Mesendoderm (in vitro differentiated cells): ENCODE measurements around the gene KRTCAP2.

Experiments used
- DNase-seq: peaks from one replicate; pipeline ENCODE4 v3.0.0; 2013
- H2AK5ac ChIP-seq: 2 replicates; pipeline ENCODE4 v1.6.1; 2013; ENCODE audit warnings: low read length, inconsistent platforms
- H2BK120ac ChIP-seq: 2 replicates; pipeline ENCODE4 v1.6.1; 2013; ENCODE audit warnings: low read depth, mild to moderate bottlenecking, low read length, moderate library complexity, mixed read lengths
- H2BK15ac ChIP-seq: replicated peaks from 2 replicates; pipeline ENCODE4 v1.6.1; 2013; ENCODE audit warnings: low read depth, mild to moderate bottlenecking, moderate library complexity
- H2BK5ac ChIP-seq: 2 replicates; pipeline ENCODE4 v1.6.1; 2013; ENCODE audit warnings: low read length, inconsistent platforms
- H3K18ac ChIP-seq: 2 replicates; pipeline ENCODE4 v1.6.1; 2013; ENCODE audit warnings: mild to moderate bottlenecking, low read length, mixed read lengths
- H3K23ac ChIP-seq: one replicate; pipeline ENCODE4 v1.6.1; 2013; ENCODE audit warnings: low read length
- H3K27ac ChIP-seq: 2 replicates; pipeline ENCODE4 v1.5.1; 2013; ENCODE audit warnings: low read depth, mild to moderate bottlenecking, inconsistent platforms, low read length, moderate library complexity
- H3K27me3 ChIP-seq: 2 replicates; pipeline ENCODE4 v1.6.1; 2013; ENCODE audit warnings: low read length, control low read depth, mild to moderate bottlenecking, inconsistent platforms; ENCODE audit not compliant: insufficient read depth, poor library complexity
- H3K36me3 ChIP-seq: 2 replicates; pipeline ENCODE4 v1.6.1; 2013; ENCODE audit warnings: low read length, inconsistent platforms; ENCODE audit not compliant: control insufficient read depth, insufficient read depth
- H3K4ac ChIP-seq: one replicate; pipeline ENCODE4 v1.6.1; 2013; ENCODE audit warnings: low read depth, mild to moderate bottlenecking, low read length, moderate library complexity
- H3K4me1 ChIP-seq: 2 replicates; pipeline ENCODE4 v1.6.1; 2013; ENCODE audit warnings: low read depth, low read length, inconsistent platforms; ENCODE audit not compliant: control insufficient read depth
- H3K4me2 ChIP-seq: 2 replicates; pipeline ENCODE4 v1.6.1; 2013; ENCODE audit warnings: low read length
- H3K4me3 ChIP-seq: 2 replicates; pipeline ENCODE4 v1.5.1; 2013; ENCODE audit warnings: mild to moderate bottlenecking, low read length
- H3K56ac ChIP-seq: one replicate; pipeline ENCODE4 v1.6.1; 2013; ENCODE audit warnings: low read length
- H3K79me1 ChIP-seq: 2 replicates; pipeline ENCODE4 v1.6.1; 2013; ENCODE audit warnings: low read length, inconsistent platforms
- H3K79me2 ChIP-seq: 2 replicates; pipeline ENCODE4 v1.6.1; 2013; ENCODE audit warnings: mild to moderate bottlenecking, low read length; ENCODE audit not compliant: control insufficient read depth, insufficient read depth
- H3K9ac ChIP-seq: 2 replicates; pipeline ENCODE4 v1.6.1; 2013; ENCODE audit warnings: low read length, inconsistent platforms
- H4K5ac ChIP-seq: one replicate; pipeline ENCODE4 v1.6.1; 2013; ENCODE audit warnings: low read length
- H4K8ac ChIP-seq: one replicate; pipeline ENCODE4 v1.6.1; 2013; ENCODE audit warnings: low read depth, mild to moderate bottlenecking, control low read depth, low read length, moderate library complexity
- WGBS: extraction: QIAGEN DNeasy Blood & Tissue Kit; methylation state at CpG from one replicate; pipeline ENCODE4 v1.1.7; 2013; ENCODE audit warnings: low lambda C conversion rate, missing lambda C conversion rate; ENCODE audit not compliant: insufficient coverage; ENCODE audit errors: extremely low coverage; 5-methylcytosine and 5-hydroxymethylcytosine counted together

Gene KRTCAP2

DNA sequence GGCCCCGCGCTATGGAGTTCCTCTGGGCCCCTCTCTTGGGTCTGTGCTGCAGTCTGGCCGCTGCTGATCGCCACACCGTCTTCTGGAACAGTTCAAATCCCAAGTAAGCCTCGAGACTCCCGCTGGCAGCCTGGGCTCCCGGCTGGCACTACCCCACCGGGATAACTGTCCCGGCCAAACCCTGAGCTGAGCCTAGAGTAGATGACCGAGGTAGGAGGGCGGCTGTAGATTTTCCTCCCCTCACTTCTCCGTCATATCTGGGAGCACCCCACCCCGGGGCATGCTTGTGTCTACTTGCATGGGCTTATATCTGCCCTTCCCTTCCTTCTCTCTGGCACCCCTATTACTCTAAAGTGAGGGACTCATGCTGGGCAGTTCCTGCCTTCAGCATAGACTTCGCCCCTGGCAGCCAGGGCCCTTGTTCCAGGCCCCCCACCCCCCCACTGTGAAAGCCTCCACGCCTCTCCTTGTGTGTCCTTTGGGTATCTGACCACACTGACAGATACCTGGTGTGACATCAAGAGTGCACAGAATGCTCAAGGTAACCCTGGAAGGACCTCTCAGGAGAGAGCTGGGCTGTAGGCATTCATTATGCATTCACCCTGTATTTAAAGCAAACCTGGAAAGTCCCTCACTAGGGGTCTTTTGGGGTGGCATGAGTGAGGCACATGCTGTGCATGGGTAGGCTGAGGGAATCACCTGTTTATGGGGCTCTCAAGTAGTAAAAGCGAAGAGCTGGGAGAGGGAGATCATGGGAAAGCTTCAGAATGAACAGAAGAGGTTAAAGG lies 44.9 kb downstream of the KRTCAP2 start:
- no CpG with 5 or more reads among the region's 17 CpGs for WGBS
- Histone ChIP-seq H3K4ac (no peak overlapping the region), H3K18ac (peak overlapping the region; percentile 44), H2AK5ac (peak overlapping the region; percentile 22), H3K79me2 (no peaks in the 10 kb centered on the region), H2BK120ac (no peak overlapping the region), H4K5ac (no peak overlapping the region), H2BK15ac (no peak overlapping the region), H3K4me2 (peak overlapping the region; percentile 96), H4K8ac (no peak overlapping the region), H3K23ac (no peak overlapping the region), H3K36me3 (no peaks in the 10 kb centered on the region), H3K27ac (no peak overlapping the region), H3K56ac (peak overlapping the region; percentile 76), H3K4me1 (peaks cover 15% of the 10 kb centered on the region), H3K4me3 (peak overlapping the region; percentile 54), H3K9ac (peak overlapping the region; percentile 78), H3K79me1 (peaks cover 1% of the 10 kb centered on the region), H2BK5ac (no peak overlapping the region), H3K27me3 (peaks cover 14% of the 10 kb centered on the region)
- no peak for DNase-seq

DNA sequence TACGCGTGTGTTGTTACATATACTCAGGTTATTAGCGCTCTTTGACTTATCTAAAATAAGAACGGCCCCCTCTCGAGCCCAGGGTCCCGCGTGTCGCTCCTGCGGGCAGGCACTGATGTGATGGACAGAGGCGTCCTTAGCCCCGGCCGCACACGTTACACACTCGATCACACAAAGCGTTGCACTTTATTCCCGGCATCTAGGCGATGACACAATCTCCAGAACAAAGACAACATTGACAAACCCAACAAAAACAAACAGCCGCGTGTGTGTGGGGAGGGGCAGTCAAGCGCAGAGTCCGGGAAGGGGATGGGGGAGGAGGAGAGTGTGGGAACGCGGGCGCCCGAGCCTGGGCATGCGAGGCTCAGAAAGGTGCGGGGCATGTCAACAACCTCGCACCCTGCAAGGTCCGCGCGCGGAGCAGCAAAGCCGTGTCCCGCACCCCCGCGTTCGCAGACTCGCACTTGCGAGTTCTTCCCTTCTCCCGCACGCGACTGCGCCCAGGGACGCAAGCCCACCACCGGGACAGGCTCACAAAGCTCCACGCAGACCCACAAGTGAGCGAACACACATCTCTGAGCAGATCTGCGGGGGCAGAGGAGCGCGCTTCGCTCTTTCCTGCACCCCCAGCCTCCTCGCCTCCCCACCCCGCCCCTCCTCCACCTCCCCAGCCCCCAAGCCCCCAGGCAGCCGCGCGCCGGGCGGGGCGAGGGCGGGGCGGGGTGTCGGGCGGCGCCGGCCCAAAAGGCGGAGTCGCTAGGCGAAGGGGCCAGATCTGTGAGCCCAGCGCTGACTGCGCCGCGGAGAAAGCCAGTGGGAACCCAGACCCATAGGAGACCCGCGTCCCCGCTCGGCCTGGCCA lies 45.8 kb downstream of the KRTCAP2 start, which contains the start of gene EFNA1:
Gene EFNA1 (plus strand): TSS at position 772 of the 862 bp plus-strand sequence. CDS start 102 bp downstream, outside the sequence.
- Histone ChIP-seq H2BK5ac (no peak within 1 kb of the TSS), H3K4me1 (peaks cover 15% of the 10 kb centered on the region), H3K56ac (peak within 1 kb of the TSS; percentile 88), H3K4me3 (peak within 1 kb of the TSS; percentile 60), H3K18ac (peak within 1 kb of the TSS; percentile 44), H3K9ac (peak within 1 kb of the TSS; percentile 78), H2AK5ac (peak within 1 kb of the TSS; percentile 37), H3K27ac (no peak within 1 kb of the TSS), H4K5ac (no peak within 1 kb of the TSS), H2BK15ac (no peak within 1 kb of the TSS), H3K4me2 (peak within 1 kb of the TSS; percentile 99), H2BK120ac (no peak within 1 kb of the TSS), H3K23ac (no peak within 1 kb of the TSS), H3K79me2 (no peaks in the 10 kb centered on the region), H3K79me1 (peaks cover 1% of the 10 kb centered on the region), H4K8ac (no peak within 1 kb of the TSS), H3K27me3 (peaks cover 14% of the 10 kb centered on the region), H3K36me3 (no peaks in the 10 kb centered on the region), H3K4ac (no peak within 1 kb of the TSS)
- DNase-seq, result peak; percentile 81
- no CpG with 5 or more reads among the region's 76 CpGs for WGBS

GRCh38 chr1:155126556-155127104 lies 46.5 kb downstream of the KRTCAP2 start:
- Histone ChIP-seq H3K27ac (no peak overlapping the region), H3K4me1 (peaks cover 15% of the 10 kb centered on the region), H4K8ac (no peak overlapping the region), H3K79me1 (peaks cover 1% of the 10 kb centered on the region), H4K5ac (no peak overlapping the region), H2BK5ac (no peak overlapping the region), H3K56ac (peak overlapping the region; percentile 88), H3K4me2 (peak overlapping the region; percentile 99), H3K9ac (no peak overlapping the region), H3K4ac (no peak overlapping the region), H2BK120ac (no peak overlapping the region), H3K36me3 (no peaks in the 10 kb centered on the region), H2BK15ac (no peak overlapping the region), H3K18ac (peak overlapping the region; percentile 30), H3K23ac (no peak overlapping the region), H3K79me2 (no peaks in the 10 kb centered on the region), H2AK5ac (no peak overlapping the region), H3K4me3 (no peak overlapping the region), H3K27me3 (peaks cover 14% of the 10 kb centered on the region)
- peak; percentile 82 for DNase-seq
- no CpG with 5 or more reads among the region's 32 CpGs for WGBS

GRCh38 chr1:155125946-155126555 lies 47.1 kb downstream of the KRTCAP2 start:
- WGBS, result no CpG with 5 or more reads among the region's 53 CpGs
- no peak overlapping the region for H4K5ac ChIP-seq
- no peak overlapping the region for H2BK15ac ChIP-seq
- H3K4me3 ChIP-seq, result no peak overlapping the region
- peak; percentile 47 for DNase-seq
- peaks cover 14% of the 10 kb centered on the region for H3K27me3 ChIP-seq
- H3K4me2 ChIP-seq, result peak overlapping the region; percentile 37
- peaks cover 15% of the 10 kb centered on the region for H3K4me1 ChIP-seq
- H3K56ac ChIP-seq, result peak overlapping the region; percentile 88
- peaks cover 1% of the 10 kb centered on the region for H3K79me1 ChIP-seq
- H3K27ac ChIP-seq, result no peak overlapping the region
- H3K36me3 ChIP-seq, result no peaks in the 10 kb centered on the region
- H3K9ac ChIP-seq, result no peak overlapping the region
- H3K23ac ChIP-seq, result no peak overlapping the region
- no peak overlapping the region for H4K8ac ChIP-seq
- no peak overlapping the region for H3K4ac ChIP-seq
- H2BK5ac ChIP-seq, result no peak overlapping the region
- H2BK120ac ChIP-seq, result no peak overlapping the region
- H3K18ac ChIP-seq, result peak overlapping the region; percentile 30
- H2AK5ac ChIP-seq, result no peak overlapping the region
- no peaks in the 10 kb centered on the region for H3K79me2 ChIP-seq

DNA sequence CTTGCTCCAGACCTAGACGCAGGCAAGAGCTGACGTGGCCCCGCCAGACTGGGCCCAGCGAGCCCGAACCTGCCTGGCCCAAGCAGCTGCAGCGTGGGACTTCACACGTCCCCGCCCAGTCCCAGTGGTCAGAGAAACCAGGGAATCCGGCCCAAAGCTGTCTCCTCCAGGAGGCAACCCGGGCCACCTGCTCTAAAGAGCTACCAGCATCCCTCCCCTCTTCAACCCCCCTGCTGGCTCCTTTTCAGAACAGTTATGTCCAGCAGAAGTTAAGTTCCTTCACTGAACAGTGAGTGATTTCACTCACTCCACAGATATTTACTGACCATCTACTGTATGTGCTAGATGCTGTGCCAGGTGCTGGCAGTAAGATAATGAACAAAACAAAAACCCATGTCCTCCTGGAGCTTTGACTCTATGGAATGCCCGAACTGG lies 47.6 kb downstream of the KRTCAP2 start:
- Histone ChIP-seq H3K4me2 (no peak overlapping the region), H3K27me3 (peaks cover 14% of the 10 kb centered on the region)
- peak; percentile 26 for DNase-seq

More for the DNA sequence above, 47.6 kb downstream of the KRTCAP2 start:
- no peak overlapping the region for H2BK5ac ChIP-seq
- H3K4ac ChIP-seq, result no peak overlapping the region
- peaks cover 15% of the 10 kb centered on the region for H3K4me1 ChIP-seq
- no peak overlapping the region for H3K9ac ChIP-seq
- no peak overlapping the region for H2BK15ac ChIP-seq
- H3K27ac ChIP-seq, result no peak overlapping the region
- H2BK120ac ChIP-seq, result no peak overlapping the region
- peaks cover 1% of the 10 kb centered on the region for H3K79me1 ChIP-seq
- no peak overlapping the region for H3K23ac ChIP-seq
- H3K18ac ChIP-seq, result no peak overlapping the region
- no peaks in the 10 kb centered on the region for H3K36me3 ChIP-seq
- H3K56ac ChIP-seq, result no peak overlapping the region
- H4K8ac ChIP-seq, result no peak overlapping the region
- no CpG with 5 or more reads among the region's 11 CpGs for WGBS
- H4K5ac ChIP-seq, result no peak overlapping the region
- no peak overlapping the region for H2AK5ac ChIP-seq
- no peak overlapping the region for H3K4me3 ChIP-seq
- H3K79me2 ChIP-seq, result no peaks in the 10 kb centered on the region
